ENCODE data around the gene SMC1A. TPM values are rescaled to one million over a fixed set of nuclear protein-coding genes. Genes with fewer than 3 reads are reported as not detected.
"Not testable (repeated sequence)": the region's sequence is repeated elsewhere in the genome, so short reads cannot be mapped to it uniquely, and the experiment has no call there.

SMC1A gene
- total RNA-seq, 4 donors from 2014 or later, result 22.4 to 64.3 (median 27.4) TPM

GRCh38 chrX:53429755-53430154 is 7.3 kb upstream of the SMC1A start:
- peaks cover 0 to 9% (median 0%) of the 10 kb centered on the region in 4 donors for H3K4me1 ChIP-seq
- peaks cover 0 to 11% of the 10 kb centered on the region in 2 donors for H3K27me3 ChIP-seq
- WGBS, 2 donors, result 87 to 100% methylated on average over 1 to 8 of the region's 8 CpGs
- no peak overlapping the region for H3K27ac ChIP-seq
- TF ChIP-seq CTCF (IDR thresholded peaks at IDR 0.05) (no peak), POLR2A (IDR thresholded peaks at IDR 0.05) (no peak), EP300 (IDR thresholded peaks at IDR 0.05) (no peak)
- no peaks in the 10 kb centered on the region for H3K9me3 ChIP-seq
- no peak for DNase-seq (ENCODE audit: low spot score in 2 of 2)
- peaks cover 0 to 41% (median 0%) of the 10 kb centered on the region in 3 donors for H3K36me3 ChIP-seq
- no peak overlapping the region for H3K4me3 ChIP-seq

GRCh38 chrX:53422861-53423306 is 430 bp upstream of the SMC1A start, which contains the start of gene RIBC1:
RIBC1 (plus strand) TSS chrX:53422873; CDS start chrX:53426277, 3,404 bp downstream.
- no peak for TF ChIP-seq CTCF (IDR thresholded peaks at IDR 0.05)
- no peak for TF ChIP-seq EP300 (IDR thresholded peaks at IDR 0.05)
- TF ChIP-seq POLR2A (IDR thresholded peaks at IDR 0.05), result no peak
- H3K27ac ChIP-seq, result peak within 1 kb of the TSS; percentile 87 to 94 (median 92)
- no peak for DNase-seq (ENCODE audit: low spot score in 2 of 2)
- WGBS, 2 donors, result 3 to 9% methylated on average over 11 to 16 of the region's 17 CpGs
- H3K27me3 ChIP-seq, result no peaks in the 10 kb centered on the region
- H3K36me3 ChIP-seq, result peaks cover 0 to 4% (median 0%) of the 10 kb centered on the region in 3 donors
- peak within 1 kb of the TSS; percentile 65 to 82 (median 72) for H3K4me3 ChIP-seq
- H3K9me3 ChIP-seq, result no peaks in the 10 kb centered on the region
- peaks cover 0 to 24% (median 12%) of the 10 kb centered on the region in 4 donors for H3K4me1 ChIP-seq

GRCh38 chrX:53421772-53422085 is 725 bp downstream of the SMC1A start:
- Histone ChIP-seq H3K4me1 (peaks cover 0 to 24% (median 12%) of the 10 kb centered on the region in 4 donors), H3K36me3 (no peaks in the 10 kb centered on the region), H3K9me3 (no peaks in the 10 kb centered on the region), H3K4me3 (peak overlapping the region; percentile 65 to 82 (median 72)), H3K27me3 (no peaks in the 10 kb centered on the region), H3K27ac (peak overlapping the region; percentile 87 to 94 (median 92))
- TF ChIP-seq CTCF (IDR thresholded peaks at IDR 0.05) (no peak), EP300 (IDR thresholded peaks at IDR 0.05) (no peak), POLR2A (IDR thresholded peaks at IDR 0.05) (no peak)
- WGBS, 2 donors, result 1 to 9% methylated on average over 15 of the region's 15 CpGs
- no peak for DNase-seq (ENCODE audit: low spot score in 2 of 2)

- TF ChIP-seq CTCF (IDR thresholded peaks at IDR 0.05), result no peak
- TF ChIP-seq POLR2A (IDR thresholded peaks at IDR 0.05), result no peak
- TF ChIP-seq EP300 (IDR thresholded peaks at IDR 0.05), result no peak
- 20 to 34% methylated on average over 1 to 2 of the region's 2 CpGs for WGBS, 2 donors
- Histone ChIP-seq H3K4me3 (peak overlapping the region in 3 of 4 donors; percentile 65 to 82 (median 67)), H3K36me3 (no peaks in the 10 kb centered on the region), H3K9me3 (no peaks in the 10 kb centered on the region), H3K27me3 (no peaks in the 10 kb centered on the region), H3K4me1 (peaks cover 0 to 24% (median 12%) of the 10 kb centered on the region in 4 donors), H3K27ac (peak overlapping the region in 1 of 4 donors; percentile 94)
- no peak for DNase-seq (ENCODE audit: low spot score in 2 of 2)
These were observed 1.3 kb downstream of the SMC1A start for GRCh38 chrX:53421125-53421524.

GRCh38 chrX:53420351-53420750 is 2.1 kb downstream of the SMC1A start:
- not testable (repeated sequence) for H3K4me3 ChIP-seq; H3K27ac ChIP-seq; DNase-seq (ENCODE audit: low spot score in 2 of 2); H3K9me3 ChIP-seq; H3K27me3 ChIP-seq; H3K36me3 ChIP-seq
- WGBS, 2 donors, result 95 to 96% methylated on average over 3 of the region's 3 CpGs
- H3K4me1 ChIP-seq, result peaks cover 0 to 24% (median 12%) of the 10 kb centered on the region in 4 donors

- Histone ChIP-seq H3K4me1 (no peaks in the 10 kb centered on the region), H3K27me3 (no peaks in the 10 kb centered on the region), H3K36me3 (peaks cover 0 to 64% (median 0%) of the 10 kb centered on the region in 3 donors), H3K27ac (no peak overlapping the region), H3K9me3 (no peaks in the 10 kb centered on the region), H3K4me3 (no peak overlapping the region)
- DNase-seq (ENCODE audit: low spot score in 2 of 2), result no peak
- TF ChIP-seq EP300 (IDR thresholded peaks at IDR 0.05) (no peak), CTCF (IDR thresholded peaks at IDR 0.05) (no peak), POLR2A (IDR thresholded peaks at IDR 0.05) (no peak)
- WGBS, 2 donors, result 84 to 90% methylated on average over 2 of the region's 2 CpGs
These were observed 10.0 kb downstream of the SMC1A start for GRCh38 chrX:53412446-53412845.
